ENCODE data around the gene ATXN7L1.
"Not testable (repeated sequence)": the region's sequence is repeated elsewhere in the genome, so short reads cannot be mapped to it uniquely, and the experiment has no call there.

ATXN7L1 gene

DNA sequence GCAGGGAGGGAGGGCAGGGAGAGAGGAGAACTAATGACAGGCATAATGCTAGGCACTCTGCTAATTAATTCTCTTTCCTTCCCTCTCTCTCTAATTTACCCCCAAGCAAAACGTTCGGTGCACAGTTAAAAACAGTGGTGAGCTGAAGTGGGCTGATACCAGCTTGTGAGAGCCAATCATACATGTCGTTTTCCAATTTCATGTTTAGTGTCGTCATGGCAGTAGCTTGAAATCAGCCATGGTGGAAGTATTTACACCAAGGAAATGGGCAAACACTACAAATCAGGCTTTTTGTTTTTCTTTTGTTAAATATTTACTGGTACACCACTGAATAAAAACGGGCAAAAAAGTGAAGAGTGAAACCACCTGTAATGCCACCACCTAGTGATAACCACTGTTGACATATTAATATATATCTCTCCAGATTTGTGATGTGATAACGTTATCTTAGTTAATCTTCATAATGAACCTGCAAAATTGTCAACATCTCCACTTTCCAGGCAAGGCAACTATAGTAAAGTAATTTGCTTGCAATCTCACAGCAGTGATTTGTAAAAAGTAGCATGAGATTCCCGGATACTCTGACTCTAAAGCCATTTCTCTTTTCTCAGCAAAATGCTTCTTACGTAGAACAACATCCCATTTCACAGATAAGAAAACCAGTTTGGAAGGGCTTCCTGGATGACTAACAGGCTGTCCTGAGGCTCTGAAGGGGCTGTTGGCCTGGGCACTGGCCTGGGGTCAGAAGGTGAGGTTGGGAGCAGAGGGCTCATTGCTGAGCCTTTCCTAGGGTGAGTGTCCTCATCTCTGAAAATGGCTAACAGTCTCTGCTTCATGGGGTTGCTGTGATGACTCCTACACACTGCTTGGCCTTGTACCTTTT, 83.7 kb downstream of the ATXN7L1 start:
- H3K4me3 ChIP-seq (ENCODE audit: insufficient read length, low read depth): no peak overlapping the region
- DNase-seq (ENCODE audit: low read depth, low spot score): no peak
- no peak for TF ChIP-seq SUZ12 (IDR thresholded peaks at IDR 0.05; ENCODE audit: extremely low read depth, insufficient read depth, insufficient read length)
- no peak for TF ChIP-seq ZNF274 (IDR thresholded peaks at IDR 0.05; ENCODE audit: low read depth, low read length)
- no peak for TF ChIP-seq YY1 (IDR thresholded peaks at IDR 0.05; ENCODE audit: insufficient read depth, insufficient read length)
- H3K4me1 ChIP-seq (ENCODE audit: insufficient read depth, insufficient read length): peaks cover 3% of the 10 kb centered on the region
- no peak overlapping the region for H3K9ac ChIP-seq (ENCODE audit: insufficient read length, low read depth)
- H3K27me3 ChIP-seq (ENCODE audit: insufficient read depth, insufficient read length): no peaks in the 10 kb centered on the region
- peaks cover 9% of the 10 kb centered on the region for H3K36me3 ChIP-seq (ENCODE audit: insufficient read depth, insufficient read length, low read length)
- no peaks in the 10 kb centered on the region for H3K9me3 ChIP-seq (ENCODE audit: insufficient read depth, low read length)

DNA sequence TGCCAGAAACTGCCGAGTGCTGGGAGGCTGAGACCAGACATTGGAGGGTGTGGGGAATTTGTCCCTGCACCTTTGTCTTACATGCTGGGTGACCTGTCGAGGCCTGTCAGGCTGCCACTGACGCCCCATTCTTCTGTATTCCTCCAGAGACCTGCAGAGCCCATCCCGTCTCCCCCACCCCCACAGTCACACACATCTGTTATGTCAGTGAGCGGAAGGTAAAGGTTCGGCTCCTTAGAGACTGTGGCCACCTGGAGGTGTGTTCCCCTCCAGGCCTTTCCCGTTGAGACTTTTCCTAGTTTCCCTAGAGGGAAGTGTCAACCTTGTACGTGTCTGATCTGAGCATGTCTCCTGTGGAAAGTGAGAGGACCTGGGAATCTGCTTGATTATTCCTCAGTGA, 84.5 kb downstream of the ATXN7L1 start:
- Histone ChIP-seq H3K36me3 (ENCODE audit: insufficient read depth, insufficient read length, low read length) (peaks cover 12% of the 10 kb centered on the region), H3K9me3 (ENCODE audit: insufficient read depth, low read length) (no peaks in the 10 kb centered on the region), H3K4me3 (ENCODE audit: insufficient read length, low read depth) (no peak overlapping the region), H3K9ac (ENCODE audit: insufficient read length, low read depth) (no peak overlapping the region), H3K27me3 (ENCODE audit: insufficient read depth, insufficient read length) (no peaks in the 10 kb centered on the region), H3K4me1 (ENCODE audit: insufficient read depth, insufficient read length) (peaks cover 3% of the 10 kb centered on the region)
- no peak for DNase-seq (ENCODE audit: low read depth, low spot score)
- TF ChIP-seq ZNF274 (IDR thresholded peaks at IDR 0.05; ENCODE audit: low read depth, low read length) (no peak), SUZ12 (IDR thresholded peaks at IDR 0.05; ENCODE audit: extremely low read depth, insufficient read depth, insufficient read length) (no peak), YY1 (IDR thresholded peaks at IDR 0.05; ENCODE audit: insufficient read depth, insufficient read length) (no peak)

- Histone ChIP-seq H3K4me1 (ENCODE audit: insufficient read depth, insufficient read length) (peaks cover 3% of the 10 kb centered on the region), H3K9me3 (ENCODE audit: insufficient read depth, low read length) (no peaks in the 10 kb centered on the region), H3K4me3 (ENCODE audit: insufficient read length, low read depth) (no peak overlapping the region), H3K36me3 (ENCODE audit: insufficient read depth, insufficient read length, low read length) (peaks cover 17% of the 10 kb centered on the region), H3K27me3 (ENCODE audit: insufficient read depth, insufficient read length) (no peaks in the 10 kb centered on the region), H3K9ac (ENCODE audit: insufficient read length, low read depth) (no peak overlapping the region)
- DNase-seq (ENCODE audit: low read depth, low spot score): no peak
- TF ChIP-seq YY1 (IDR thresholded peaks at IDR 0.05; ENCODE audit: insufficient read depth, insufficient read length) (no peak), SUZ12 (IDR thresholded peaks at IDR 0.05; ENCODE audit: extremely low read depth, insufficient read depth, insufficient read length) (no peak), ZNF274 (IDR thresholded peaks at IDR 0.05; ENCODE audit: low read depth, low read length) (no peak)
Measured at GRCh38 chr7:105790996-105791395, 85.4 kb downstream of the ATXN7L1 start.

- H3K27me3 ChIP-seq (ENCODE audit: insufficient read depth, insufficient read length); DNase-seq (ENCODE audit: low read depth, low spot score); H3K4me1 ChIP-seq (ENCODE audit: insufficient read depth, insufficient read length); H3K4me3 ChIP-seq (ENCODE audit: insufficient read length, low read depth); H3K9ac ChIP-seq (ENCODE audit: insufficient read length, low read depth); H3K9me3 ChIP-seq (ENCODE audit: insufficient read depth, low read length): not testable (repeated sequence)
- peaks cover 16% of the 10 kb centered on the region for H3K36me3 ChIP-seq (ENCODE audit: insufficient read depth, insufficient read length, low read length)
Measured at GRCh38 chr7:105790452-105790851, 85.9 kb downstream of the ATXN7L1 start.

DNA sequence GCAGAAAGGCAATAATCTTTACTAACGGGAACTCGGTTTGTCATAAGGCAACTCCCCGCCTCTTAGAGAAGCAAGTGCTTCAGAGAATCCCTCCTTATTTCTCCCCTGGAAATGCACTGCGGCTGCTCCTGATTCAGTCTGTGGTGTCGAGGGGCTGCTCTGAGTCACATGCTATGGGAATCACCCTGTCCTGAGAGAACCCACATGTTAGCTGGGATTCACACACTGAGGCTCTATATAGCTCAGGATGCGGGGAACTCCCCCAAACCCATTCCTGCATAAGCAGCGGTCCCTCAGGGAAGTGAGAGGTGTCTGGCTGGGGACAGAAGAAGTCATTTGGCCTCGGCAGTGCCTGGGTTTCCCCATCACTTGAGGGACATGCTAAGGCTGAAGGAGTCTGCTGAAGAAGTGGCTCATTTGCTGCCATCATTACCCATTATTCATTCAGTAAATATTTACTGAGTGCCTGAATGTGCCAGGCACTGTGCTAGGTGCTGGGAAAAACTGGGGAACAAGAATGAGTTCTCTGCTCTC, 87.5 kb downstream of the ATXN7L1 start:
- H3K4me1 ChIP-seq (ENCODE audit: insufficient read depth, insufficient read length): peaks cover 3% of the 10 kb centered on the region
- H3K36me3 ChIP-seq (ENCODE audit: insufficient read depth, insufficient read length, low read length): peaks cover 17% of the 10 kb centered on the region
- H3K4me3 ChIP-seq (ENCODE audit: insufficient read length, low read depth): no peak overlapping the region
- no peaks in the 10 kb centered on the region for H3K27me3 ChIP-seq (ENCODE audit: insufficient read depth, insufficient read length)
- no peak overlapping the region for H3K9ac ChIP-seq (ENCODE audit: insufficient read length, low read depth)
- DNase-seq (ENCODE audit: low read depth, low spot score): no peak
- TF ChIP-seq YY1 (IDR thresholded peaks at IDR 0.05; ENCODE audit: insufficient read depth, insufficient read length): no peak
- TF ChIP-seq ZNF274 (IDR thresholded peaks at IDR 0.05; ENCODE audit: low read depth, low read length): no peak
- no peak for TF ChIP-seq SUZ12 (IDR thresholded peaks at IDR 0.05; ENCODE audit: extremely low read depth, insufficient read depth, insufficient read length)
- H3K9me3 ChIP-seq (ENCODE audit: insufficient read depth, low read length): no peaks in the 10 kb centered on the region

- Histone ChIP-seq H3K27me3 (ENCODE audit: insufficient read depth, insufficient read length) (no peaks in the 10 kb centered on the region), H3K36me3 (ENCODE audit: insufficient read depth, insufficient read length, low read length) (peaks cover 17% of the 10 kb centered on the region), H3K9ac (ENCODE audit: insufficient read length, low read depth) (no peak overlapping the region), H3K9me3 (ENCODE audit: insufficient read depth, low read length) (no peaks in the 10 kb centered on the region), H3K4me3 (ENCODE audit: insufficient read length, low read depth) (no peak overlapping the region), H3K4me1 (ENCODE audit: insufficient read depth, insufficient read length) (peaks cover 3% of the 10 kb centered on the region)
- no peak for DNase-seq (ENCODE audit: low read depth, low spot score)
- TF ChIP-seq YY1 (IDR thresholded peaks at IDR 0.05; ENCODE audit: insufficient read depth, insufficient read length) (no peak), ZNF274 (IDR thresholded peaks at IDR 0.05; ENCODE audit: low read depth, low read length) (no peak), SUZ12 (IDR thresholded peaks at IDR 0.05; ENCODE audit: extremely low read depth, insufficient read depth, insufficient read length) (no peak)
Measured at GRCh38 chr7:105788356-105788755, 88.0 kb downstream of the ATXN7L1 start.

DNA sequence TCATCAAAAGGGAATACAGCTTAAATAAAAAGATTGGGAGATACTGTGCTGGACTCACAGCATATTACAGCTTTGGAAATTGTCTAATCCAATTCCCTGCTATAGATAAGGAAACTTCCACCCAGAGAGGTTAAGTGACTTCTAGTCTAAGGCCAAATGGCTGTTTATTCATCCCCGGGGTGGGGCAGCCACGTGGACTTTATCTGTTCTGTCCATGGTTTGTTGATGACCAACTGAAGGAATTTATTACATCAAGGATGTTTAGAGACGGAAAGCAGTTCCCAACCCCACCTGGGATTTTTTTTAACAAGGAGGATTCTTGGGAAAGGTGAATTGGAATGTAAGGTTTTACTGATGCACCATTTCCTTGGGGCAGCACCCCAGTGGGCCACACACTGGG, 88.6 kb downstream of the ATXN7L1 start:
- H3K36me3 ChIP-seq (ENCODE audit: insufficient read depth, insufficient read length, low read length): peaks cover 17% of the 10 kb centered on the region
- no peak for TF ChIP-seq ZNF274 (IDR thresholded peaks at IDR 0.05; ENCODE audit: low read depth, low read length)
- no peak for TF ChIP-seq YY1 (IDR thresholded peaks at IDR 0.05; ENCODE audit: insufficient read depth, insufficient read length)
- no peak for TF ChIP-seq SUZ12 (IDR thresholded peaks at IDR 0.05; ENCODE audit: extremely low read depth, insufficient read depth, insufficient read length)
- no peak for DNase-seq (ENCODE audit: low read depth, low spot score)
- H3K4me1 ChIP-seq (ENCODE audit: insufficient read depth, insufficient read length): peaks cover 3% of the 10 kb centered on the region
- H3K9ac ChIP-seq (ENCODE audit: insufficient read length, low read depth): no peak overlapping the region
- no peaks in the 10 kb centered on the region for H3K9me3 ChIP-seq (ENCODE audit: insufficient read depth, low read length)
- H3K27me3 ChIP-seq (ENCODE audit: insufficient read depth, insufficient read length): no peaks in the 10 kb centered on the region
- H3K4me3 ChIP-seq (ENCODE audit: insufficient read length, low read depth): no peak overlapping the region
